Adrenal gland (tissue), 5 donors: ENCODE results near the gene NXPE4.

Source experiments
- POLR2A ChIP-seq, 2 donors: fragments of 450-650 bp; IDR thresholded peaks; one replicate each; pipeline ENCODE4 v1.6.1; 2017; ENCODE audit warnings: antibody characterized with exemption in 2 of 2, mild to moderate bottlenecking in 2 of 2, moderate library complexity in 1 of 2
- TF ChIP-seq, protein P1 (sequence below), 6 experiments: fragments of 450-650 bp in 4 of 6; fragments of 200-600 bp in 2 of 6; sonication (generic) in 1 of 6; IDR thresholded peaks; 1 replicate in 5 of 6; 2 replicates in 1 of 6; pipeline versions ENCODE4 v1.5.1 to v1.8.0; 2016 to 2021; ENCODE audit warnings: antibody characterized with exemption in 6 of 6, mild to moderate bottlenecking in 2 of 6, moderate library complexity in 1 of 6
- donor health status: DM: no; HTN: no; CAD: no.

DNA sequence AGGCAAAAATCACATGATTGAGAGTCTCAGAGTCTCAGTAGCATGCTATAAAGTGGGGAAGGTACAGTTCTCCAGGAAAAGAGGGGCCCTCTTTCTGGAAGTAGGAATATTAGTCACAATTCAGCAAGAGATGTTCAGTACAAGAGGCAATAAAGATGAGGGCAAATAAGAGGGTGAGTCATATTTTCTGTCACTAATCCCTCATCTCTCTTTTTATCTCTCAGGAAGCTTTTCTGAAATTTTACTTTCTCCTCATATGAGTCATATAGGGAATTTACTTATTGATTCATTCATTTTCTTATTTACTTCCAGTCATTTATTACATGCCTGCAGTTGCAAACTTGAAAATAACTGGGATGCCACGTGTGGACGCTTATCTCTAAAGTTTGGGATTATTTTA lies 32.5 kb downstream of the NXPE4 start:
- TF ChIP-seq POLR2A (IDR thresholded peaks at IDR 0.05): no peak
- TF ChIP-seq, protein P1, sequence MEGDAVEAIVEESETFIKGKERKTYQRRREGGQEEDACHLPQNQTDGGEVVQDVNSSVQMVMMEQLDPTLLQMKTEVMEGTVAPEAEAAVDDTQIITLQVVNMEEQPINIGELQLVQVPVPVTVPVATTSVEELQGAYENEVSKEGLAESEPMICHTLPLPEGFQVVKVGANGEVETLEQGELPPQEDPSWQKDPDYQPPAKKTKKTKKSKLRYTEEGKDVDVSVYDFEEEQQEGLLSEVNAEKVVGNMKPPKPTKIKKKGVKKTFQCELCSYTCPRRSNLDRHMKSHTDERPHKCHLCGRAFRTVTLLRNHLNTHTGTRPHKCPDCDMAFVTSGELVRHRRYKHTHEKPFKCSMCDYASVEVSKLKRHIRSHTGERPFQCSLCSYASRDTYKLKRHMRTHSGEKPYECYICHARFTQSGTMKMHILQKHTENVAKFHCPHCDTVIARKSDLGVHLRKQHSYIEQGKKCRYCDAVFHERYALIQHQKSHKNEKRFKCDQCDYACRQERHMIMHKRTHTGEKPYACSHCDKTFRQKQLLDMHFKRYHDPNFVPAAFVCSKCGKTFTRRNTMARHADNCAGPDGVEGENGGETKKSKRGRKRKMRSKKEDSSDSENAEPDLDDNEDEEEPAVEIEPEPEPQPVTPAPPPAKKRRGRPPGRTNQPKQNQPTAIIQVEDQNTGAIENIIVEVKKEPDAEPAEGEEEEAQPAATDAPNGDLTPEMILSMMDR (IDR thresholded peaks at IDR 0.05): no peak
